ENCODE data around the gene CXCL5.
A peak's percentile ranks its signal among the peaks of the same experiment; 100 is the strongest.

Gene CXCL5

GRCh38 chr4:74042681-74043080, 44.2 kb upstream of the CXCL5 start:
- no peak for TF ChIP-seq CTCF (IDR thresholded peaks at IDR 0.05; ENCODE audit: insufficient read depth, low read length, poor library complexity, severe bottlenecking)

GRCh38 chr4:74041418-74041817, 42.9 kb upstream of the CXCL5 start:
- Histone ChIP-seq H3K36me3 (ENCODE audit: control insufficient read depth, insufficient read depth, low read length) (no peaks in the 10 kb centered on the region), H3K27me3 (replicated peaks; ENCODE audit: control insufficient read depth, insufficient read depth, low read length) (no peaks in the 10 kb centered on the region; the same call in none of the 2 replicates), H3K4me3 (replicated peaks; ENCODE audit: low read depth, low read length) (no peak overlapping the region)
- no peak for TF ChIP-seq CTCF (IDR thresholded peaks at IDR 0.05; ENCODE audit: insufficient read depth, low read length, poor library complexity, severe bottlenecking)
- no peak for DNase-seq (ENCODE audit: extremely low read depth, insufficient read length)

More at GRCh38 chr4:74042681-74043080, 44.2 kb upstream of the CXCL5 start:
- no peaks in the 10 kb centered on the region for H3K36me3 ChIP-seq (ENCODE audit: control insufficient read depth, insufficient read depth, low read length)
- H3K27me3 ChIP-seq (replicated peaks; ENCODE audit: control insufficient read depth, insufficient read depth, low read length), result no peaks in the 10 kb centered on the region; the same call in none of the 2 replicates
- H3K4me3 ChIP-seq (replicated peaks; ENCODE audit: low read depth, low read length), result no peak overlapping the region
- DNase-seq (ENCODE audit: extremely low read depth, insufficient read length), result no peak

- Histone ChIP-seq H3K27me3 (replicated peaks; ENCODE audit: control insufficient read depth, insufficient read depth, low read length) (no peaks in the 10 kb centered on the region; the same call in none of the 2 replicates), H3K36me3 (ENCODE audit: control insufficient read depth, insufficient read depth, low read length) (no peaks in the 10 kb centered on the region), H3K4me3 (replicated peaks; ENCODE audit: low read depth, low read length) (peak overlapping the region; percentile 68)
- no peak for DNase-seq (ENCODE audit: extremely low read depth, insufficient read length)
- no peak for TF ChIP-seq CTCF (IDR thresholded peaks at IDR 0.05; ENCODE audit: insufficient read depth, low read length, poor library complexity, severe bottlenecking)
These were observed 40.9 kb upstream of the CXCL5 start for GRCh38 chr4:74039315-74039763.

- Histone ChIP-seq H3K27me3 (replicated peaks; ENCODE audit: control insufficient read depth, insufficient read depth, low read length) (no peaks in the 10 kb centered on the region; the same call in none of the 2 replicates), H3K4me3 (replicated peaks; ENCODE audit: low read depth, low read length) (peak within 1 kb of the TSS; percentile 68), H3K36me3 (ENCODE audit: control insufficient read depth, insufficient read depth, low read length) (no peaks in the 10 kb centered on the region)
- no peak for TF ChIP-seq CTCF (IDR thresholded peaks at IDR 0.05; ENCODE audit: insufficient read depth, low read length, poor library complexity, severe bottlenecking)
- DNase-seq (ENCODE audit: extremely low read depth, insufficient read length), result peak; percentile 13
These were observed 40.2 kb upstream of the CXCL5 start, which contains the start of gene CXCL3 for GRCh38 chr4:74038425-74039314. TSS of gene CXCL3 (minus strand) at chr4:74038689. CDS start at chr4:74038611, 78 bp downstream.

GRCh38 chr4:74038086-74038424, 39.6 kb upstream of the CXCL5 start:
- Histone ChIP-seq H3K4me3 (replicated peaks; ENCODE audit: low read depth, low read length) (peak overlapping the region; percentile 68), H3K36me3 (ENCODE audit: control insufficient read depth, insufficient read depth, low read length) (no peaks in the 10 kb centered on the region), H3K27me3 (replicated peaks; ENCODE audit: control insufficient read depth, insufficient read depth, low read length) (no peaks in the 10 kb centered on the region; the same call in none of the 2 replicates)
- no peak for TF ChIP-seq CTCF (IDR thresholded peaks at IDR 0.05; ENCODE audit: insufficient read depth, low read length, poor library complexity, severe bottlenecking)
- no peak for DNase-seq (ENCODE audit: extremely low read depth, insufficient read length)

Measured in GM06990 (cell line).